ENCODE measurements around the gene NPAS2.

DNA sequence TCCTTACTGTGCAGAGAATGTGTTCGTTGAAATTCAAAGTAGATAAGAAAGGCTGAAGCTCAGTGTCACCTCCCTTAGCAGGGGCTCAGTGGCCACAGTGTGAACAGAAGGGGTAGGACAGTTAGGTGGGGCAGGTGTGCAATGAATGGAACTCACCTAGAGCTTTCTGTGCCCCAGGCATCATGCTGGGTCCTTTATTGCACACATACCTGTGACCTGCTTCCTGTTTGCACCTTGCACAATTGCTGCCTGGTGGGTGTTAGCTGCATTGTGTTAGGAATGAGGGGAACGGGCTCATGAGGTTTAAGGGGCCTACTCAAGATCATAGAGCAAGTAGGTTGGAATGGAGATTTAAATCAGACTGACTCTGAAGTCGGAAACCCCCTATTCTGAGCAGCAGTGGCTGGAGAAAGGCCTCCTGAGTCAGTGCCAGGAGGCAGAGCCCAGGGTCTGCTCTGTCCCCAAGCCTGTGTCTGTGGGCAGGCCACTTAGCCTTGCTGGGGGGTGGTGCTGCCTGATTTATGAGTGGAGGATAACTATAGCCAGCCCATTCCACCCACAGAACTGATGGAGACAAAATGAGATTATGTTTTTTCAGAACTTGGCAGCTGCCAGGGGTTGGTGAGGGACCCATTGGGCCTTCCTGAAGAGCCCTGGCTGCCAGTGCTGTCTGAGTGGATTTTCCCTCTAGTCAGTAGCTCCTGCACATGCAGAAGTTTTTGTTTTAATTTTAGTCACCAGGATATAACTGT lies 76.2 kb downstream of the NPAS2 start:
- TF ChIP-seq, protein P1, sequence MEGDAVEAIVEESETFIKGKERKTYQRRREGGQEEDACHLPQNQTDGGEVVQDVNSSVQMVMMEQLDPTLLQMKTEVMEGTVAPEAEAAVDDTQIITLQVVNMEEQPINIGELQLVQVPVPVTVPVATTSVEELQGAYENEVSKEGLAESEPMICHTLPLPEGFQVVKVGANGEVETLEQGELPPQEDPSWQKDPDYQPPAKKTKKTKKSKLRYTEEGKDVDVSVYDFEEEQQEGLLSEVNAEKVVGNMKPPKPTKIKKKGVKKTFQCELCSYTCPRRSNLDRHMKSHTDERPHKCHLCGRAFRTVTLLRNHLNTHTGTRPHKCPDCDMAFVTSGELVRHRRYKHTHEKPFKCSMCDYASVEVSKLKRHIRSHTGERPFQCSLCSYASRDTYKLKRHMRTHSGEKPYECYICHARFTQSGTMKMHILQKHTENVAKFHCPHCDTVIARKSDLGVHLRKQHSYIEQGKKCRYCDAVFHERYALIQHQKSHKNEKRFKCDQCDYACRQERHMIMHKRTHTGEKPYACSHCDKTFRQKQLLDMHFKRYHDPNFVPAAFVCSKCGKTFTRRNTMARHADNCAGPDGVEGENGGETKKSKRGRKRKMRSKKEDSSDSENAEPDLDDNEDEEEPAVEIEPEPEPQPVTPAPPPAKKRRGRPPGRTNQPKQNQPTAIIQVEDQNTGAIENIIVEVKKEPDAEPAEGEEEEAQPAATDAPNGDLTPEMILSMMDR (IDR thresholded peaks at IDR 0.05) = no peak
- TF ChIP-seq POLR2A (IDR thresholded peaks at IDR 0.05) (no peak), POLR2AphosphoS5 (IDR thresholded peaks at IDR 0.05) (no peak)

All from breast epithelium (tissue), 3 donors.